A673 (cell line): ENCODE data around the gene GNA15. TPM values are rescaled to one million over a fixed set of nuclear protein-coding genes. Genes with fewer than 3 reads are reported as not detected.

Experiments used
- BruUV-seq: library from RNA; stranded (reverse); fragments of 400-500 nt; replicated peaks from 2 replicates; lab custom pipeline; 2021; lab: Mats Ljungman, UMichigan
- CTCF ChIA-PET: fragments of 300-600 bp; sonication (Branson Sonifier 250); formaldehyde crosslinking; loops from one replicate; lab custom pipeline; 2022; ENCODE audit warnings: antibody characterized with exemption; lab: Charles Lee
- POLR2A ChIA-PET: fragments of 300-600 bp; sonication (Branson Sonifier 250); formaldehyde crosslinking; loops from one replicate; lab custom pipeline; 2022; ENCODE audit warnings: antibody characterized with exemption; ENCODE audit not compliant: low non-redundant PET; lab: Charles Lee
- DNase-seq: peaks from one replicate; pipeline ENCODE4 v3.0.0-alpha.2; 2015; ENCODE audit warnings: low spot score
- H3K27ac ChIP-seq: fragments of 200-600 bp; sonication (generic); 2 replicates; pipeline ENCODE4 v1.5.1; 2016; ENCODE audit warnings: mixed run types, low read depth, mild to moderate bottlenecking, mixed read lengths, antibody characterized with exemption, low read length; ENCODE audit not compliant: poor library complexity, severe bottlenecking
- H3K27me3 ChIP-seq: fragments of 200-600 bp; sonication (generic); replicated peaks from 2 replicates; pipeline ENCODE4 v1.6.1; 2017; ENCODE audit warnings: mixed run types, low read depth, mild to moderate bottlenecking, mixed read lengths, antibody characterized with exemption, low read length; ENCODE audit not compliant: insufficient read depth, poor library complexity
- H3K36me3 ChIP-seq: fragments of 200-600 bp; sonication (generic); 2 replicates; pipeline ENCODE4 v1.6.1; 2016; ENCODE audit warnings: mixed run types, mild to moderate bottlenecking, mixed read lengths, antibody characterized with exemption, low read length; ENCODE audit not compliant: insufficient read depth, poor library complexity, severe bottlenecking
- H3K4me1 ChIP-seq: fragments of 200-600 bp; sonication (generic); 2 replicates; pipeline ENCODE4 v1.6.1; 2017; ENCODE audit warnings: mixed run types, mild to moderate bottlenecking, mixed read lengths, antibody characterized with exemption, low read length; ENCODE audit not compliant: insufficient read depth, poor library complexity, severe bottlenecking
- H3K4me3 ChIP-seq: fragments of 200-600 bp; sonication (generic); 2 replicates; pipeline ENCODE4 v1.5.1; 2016; ENCODE audit warnings: low read depth, mixed run types, mild to moderate bottlenecking, mixed read lengths, low read length; ENCODE audit not compliant: poor library complexity, severe bottlenecking
- H3K9me3 ChIP-seq: fragments of 200-600 bp; sonication (generic); 2 replicates; pipeline ENCODE4 v1.6.1; 2016; ENCODE audit warnings: mixed run types, low read depth, mild to moderate bottlenecking, mixed read lengths, antibody characterized with exemption, low read length; ENCODE audit not compliant: poor library complexity, severe bottlenecking
- EZH2 ChIP-seq: fragments of 200-600 bp; sonication (generic); IDR thresholded peaks from 2 replicates; pipeline ENCODE4 v1.6.1; 2017; ENCODE audit warnings: borderline replicate concordance, low read depth, mild to moderate bottlenecking, mixed read lengths, antibody characterized with exemption, low read length; ENCODE audit not compliant: poor library complexity, severe bottlenecking
- intact Hi-C: fragments of 100-400 bp; cut with micrococcal nuclease; formaldehyde crosslinking; loops from one replicate; pipeline ENCODE4 v1.10.0; 2022; ENCODE audit not compliant: unreplicated experiment
- total RNA-seq: library from RNA; stranded (reverse); gene quantifications from 2 replicates; pipeline ENCODE4 v1.2.3, GENCODE V29; 2021
- TF ChIP-seq, protein P1 (sequence below): fragments of 300-800, 200-600 bp; sonication (generic); conservative IDR thresholded peaks from 2 replicates; pipeline ENCODE4 v1.5.1; 2017; ENCODE audit warnings: low read depth, mild to moderate bottlenecking, antibody characterized with exemption, low read length, moderate library complexity, mixed read lengths

Gene GNA15
- total RNA-seq, 1 experiment from 2014 or later, result 0.26 TPM

DNA sequence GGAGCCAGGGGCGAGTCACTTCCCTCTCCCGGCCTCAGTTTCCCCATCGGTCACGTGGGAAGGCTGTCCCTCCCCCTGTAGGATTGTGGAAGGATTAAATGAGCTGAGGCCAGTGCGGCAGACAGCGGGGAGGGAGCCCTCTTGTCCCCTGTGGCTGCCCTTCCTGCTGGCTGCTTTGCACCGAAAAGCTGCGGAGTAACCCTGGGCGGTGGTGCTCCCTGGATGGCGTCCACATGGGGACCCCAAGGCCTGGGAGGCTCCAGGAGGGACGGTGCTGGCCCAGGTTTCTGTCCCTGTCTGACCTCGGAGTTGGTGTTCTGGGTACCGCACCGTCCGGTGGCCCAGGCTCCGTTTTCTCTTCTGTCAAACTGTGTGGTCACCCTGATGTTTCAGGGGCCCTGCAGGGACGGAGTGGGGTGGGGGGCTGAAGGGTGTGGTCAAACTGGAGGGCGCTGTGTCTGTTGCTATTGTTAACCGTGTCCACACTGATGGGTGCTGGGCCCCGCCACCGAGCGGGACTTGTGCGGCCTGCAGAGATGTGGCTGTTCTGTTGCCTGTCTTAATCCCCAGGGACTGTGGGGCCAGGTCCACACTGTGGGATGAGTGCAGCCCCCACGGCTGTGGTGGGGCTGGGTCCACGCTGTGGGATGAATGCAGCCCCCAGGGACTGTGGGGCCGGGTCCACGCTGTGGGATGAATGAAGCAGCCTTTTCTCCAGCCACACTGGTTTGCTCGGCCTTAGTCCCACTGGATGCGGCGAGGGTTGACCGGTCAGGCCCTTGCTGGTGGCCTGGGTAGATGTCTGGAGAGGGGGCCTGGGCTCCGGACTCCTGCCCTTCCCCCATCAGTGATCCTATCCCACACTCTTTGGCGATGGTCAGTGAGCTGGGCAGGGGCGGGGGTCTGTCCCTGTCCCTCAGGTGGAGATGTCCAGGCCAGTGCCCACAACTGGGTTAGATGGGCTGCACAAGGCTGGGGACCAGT is 34.8 kb upstream of the GNA15 start:
- Histone ChIP-seq H3K27me3 (no peaks in the 10 kb centered on the region), H3K4me3 (no peak overlapping the region), H3K9me3 (no peaks in the 10 kb centered on the region), H3K27ac (no peak overlapping the region), H3K36me3 (no peaks in the 10 kb centered on the region), H3K4me1 (peaks cover 10% of the 10 kb centered on the region)
- TF ChIP-seq, protein P1, sequence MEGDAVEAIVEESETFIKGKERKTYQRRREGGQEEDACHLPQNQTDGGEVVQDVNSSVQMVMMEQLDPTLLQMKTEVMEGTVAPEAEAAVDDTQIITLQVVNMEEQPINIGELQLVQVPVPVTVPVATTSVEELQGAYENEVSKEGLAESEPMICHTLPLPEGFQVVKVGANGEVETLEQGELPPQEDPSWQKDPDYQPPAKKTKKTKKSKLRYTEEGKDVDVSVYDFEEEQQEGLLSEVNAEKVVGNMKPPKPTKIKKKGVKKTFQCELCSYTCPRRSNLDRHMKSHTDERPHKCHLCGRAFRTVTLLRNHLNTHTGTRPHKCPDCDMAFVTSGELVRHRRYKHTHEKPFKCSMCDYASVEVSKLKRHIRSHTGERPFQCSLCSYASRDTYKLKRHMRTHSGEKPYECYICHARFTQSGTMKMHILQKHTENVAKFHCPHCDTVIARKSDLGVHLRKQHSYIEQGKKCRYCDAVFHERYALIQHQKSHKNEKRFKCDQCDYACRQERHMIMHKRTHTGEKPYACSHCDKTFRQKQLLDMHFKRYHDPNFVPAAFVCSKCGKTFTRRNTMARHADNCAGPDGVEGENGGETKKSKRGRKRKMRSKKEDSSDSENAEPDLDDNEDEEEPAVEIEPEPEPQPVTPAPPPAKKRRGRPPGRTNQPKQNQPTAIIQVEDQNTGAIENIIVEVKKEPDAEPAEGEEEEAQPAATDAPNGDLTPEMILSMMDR, result no peak
- TF ChIP-seq EZH2, result no peak
- intact Hi-C loops, result no loop called here
- DNase-seq, result no peak
- ChIA-PET POLR2A (interaction anchor here (0.6 kb wide), 1 partner anchor 131 kb away, joined by 3 read pairs; no protein-coding TSS in a partner anchor), CTCF (interaction anchor here (0.6 kb wide), 1 partner anchor 102 kb away, joined by 3 read pairs; no protein-coding TSS in a partner anchor)
- no TSS peak for BruUV-seq

DNA sequence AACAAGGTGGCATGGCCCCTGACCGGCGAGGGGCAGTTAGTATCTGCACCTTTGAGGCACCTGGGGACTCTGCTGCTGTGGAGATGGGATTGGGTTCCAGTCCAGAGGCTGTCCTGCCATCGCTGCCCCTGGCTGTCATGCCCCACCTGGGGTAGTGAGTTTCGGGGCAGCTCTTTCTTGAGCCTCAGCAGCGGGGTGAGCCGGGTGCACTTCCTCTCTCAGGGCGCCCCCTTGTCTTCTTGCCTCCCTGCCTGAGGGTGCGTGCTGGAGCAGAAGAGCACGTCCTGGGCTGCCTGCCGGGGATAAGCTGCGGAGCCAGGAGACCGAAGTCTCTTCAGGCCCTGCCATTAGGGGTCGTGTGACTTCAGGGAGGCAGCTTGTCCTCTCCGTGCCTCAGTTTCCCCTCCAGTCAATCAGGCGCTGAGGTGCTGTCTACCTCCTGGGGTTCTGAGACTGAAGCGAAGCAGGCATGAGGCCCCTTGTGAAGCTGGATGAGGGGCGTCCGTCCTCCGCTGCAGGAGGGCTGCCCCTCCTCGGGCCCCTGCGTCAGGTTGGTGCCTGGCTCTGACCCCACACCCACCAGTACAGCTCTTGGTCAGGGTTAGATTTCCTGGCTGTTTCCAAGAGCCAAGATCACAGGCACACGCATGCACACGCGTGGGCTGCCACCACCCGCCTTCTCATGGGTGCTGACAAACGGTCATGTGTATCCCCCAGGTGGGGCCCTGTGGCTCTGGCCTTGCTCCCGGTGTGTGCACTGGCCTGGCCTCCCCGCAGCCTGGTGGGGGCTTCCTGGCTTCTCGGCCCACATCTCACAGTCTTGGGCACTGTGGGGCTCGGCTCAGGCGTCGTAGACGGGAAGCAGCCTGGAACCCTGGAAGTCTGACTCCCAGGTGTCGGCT is 33.3 kb upstream of the GNA15 start:
- intact Hi-C loops, result no loop called here

DNA sequence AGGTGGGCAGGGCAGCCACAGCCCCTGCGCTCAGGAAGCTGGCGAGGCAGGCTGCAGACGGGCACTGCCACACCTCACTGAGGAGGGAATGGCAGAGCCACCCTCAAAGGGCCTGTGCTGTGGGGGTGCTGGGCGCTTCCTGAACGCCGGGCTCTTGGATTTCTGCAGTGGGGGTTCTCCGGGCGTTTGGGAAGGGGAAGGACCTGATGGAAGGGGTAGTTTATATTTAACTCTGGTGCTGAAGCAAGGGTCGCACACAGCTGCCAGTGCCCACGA is 31.2 kb upstream of the GNA15 start:
- H3K9me3 ChIP-seq, result no peaks in the 10 kb centered on the region
- intact Hi-C loops, result no loop called here
- CTCF ChIA-PET, result interaction anchor here (0.6 to 1.8 kb wide), 11 partner anchors 9 to 154 kb away, joined by 3 to 12 read pairs (median 6); no protein-coding TSS in a partner anchor
- no peak overlapping the region for H3K4me3 ChIP-seq
- POLR2A ChIA-PET, result no interaction called here
- no peaks in the 10 kb centered on the region for H3K36me3 ChIP-seq
- no peaks in the 10 kb centered on the region for H3K27me3 ChIP-seq
- TF ChIP-seq, protein P1, result no peak
- TF ChIP-seq EZH2, result no peak
- no peak for DNase-seq
- no peaks in the 10 kb centered on the region for H3K4me1 ChIP-seq
- BruUV-seq, result no TSS peak
- H3K27ac ChIP-seq, result no peak overlapping the region

More for the DNA sequence above, 33.3 kb upstream of the GNA15 start:
- no peaks in the 10 kb centered on the region for H3K36me3 ChIP-seq
- BruUV-seq, result no TSS peak
- H3K27ac ChIP-seq, result no peak overlapping the region
- H3K4me3 ChIP-seq, result no peak overlapping the region
- H3K4me1 ChIP-seq, result no peaks in the 10 kb centered on the region
- TF ChIP-seq EZH2, result no peak
- TF ChIP-seq, protein P1, result no peak
- H3K9me3 ChIP-seq, result no peaks in the 10 kb centered on the region
- CTCF ChIA-PET, result no interaction called here
- DNase-seq, result no peak
- no peaks in the 10 kb centered on the region for H3K27me3 ChIP-seq
- POLR2A ChIA-PET, result no interaction called here
